Fibroblast of lung (primary cell): Measurements from ENCODE around the gene ARPP19. TPM values are rescaled to one million over a fixed set of nuclear protein-coding genes. Genes with fewer than 3 reads are reported as not detected.

Source experiments
- DNase-seq, 2 donors: peaks; one replicate each; pipeline versions ENCODE4 v3.0.0 to v3.0.0-alpha.2; 2010; ENCODE audit warnings: low read depth in 2 of 2
- H2AFZ ChIP-seq: 2 replicates; pipeline ENCODE4 v1.5.1; 2012; ENCODE audit warnings: low read length, control low read depth, inconsistent platforms
- H3K27ac ChIP-seq: 2 replicates; pipeline ENCODE4 v1.5.1; 2011; ENCODE audit warnings: low read length, control low read depth; ENCODE audit not compliant: insufficient read depth
- H3K27me3 ChIP-seq: 2 replicates; pipeline ENCODE4 v1.5.1; 2011; ENCODE audit warnings: mild to moderate bottlenecking, low read length; ENCODE audit not compliant: control insufficient read depth, insufficient read depth
- H3K36me3 ChIP-seq: 2 replicates; pipeline ENCODE4 v1.5.1; 2011; ENCODE audit warnings: low read length; ENCODE audit not compliant: control insufficient read depth, insufficient read depth
- H3K4me1 ChIP-seq: 2 replicates; pipeline ENCODE4 v1.5.1; 2011; ENCODE audit warnings: low read length; ENCODE audit not compliant: control insufficient read depth, insufficient read depth; ENCODE audit errors: extremely low read depth
- H3K4me2 ChIP-seq: 2 replicates; pipeline ENCODE4 v1.5.1; 2011; ENCODE audit warnings: low read length, control low read depth; ENCODE audit not compliant: insufficient read depth; ENCODE audit errors: extremely low read depth
- H3K4me3 ChIP-seq, 4 experiments: fragments of 200-600 bp in 1 of 4; sonication (generic) in 1 of 4; replicated peaks in 1 of 4; 2 replicates each; pipeline ENCODE4 v1.5.1; 2011 to 2016; ENCODE audit warnings: low read length in 4 of 4, low read depth in 3 of 4, mild to moderate bottlenecking in 3 of 4, control low read depth in 2 of 4, inconsistent platforms in 1 of 4, mixed read lengths in 1 of 4; ENCODE audit not compliant: insufficient read depth in 1 of 4; ENCODE audit errors: control extremely low read depth in 1 of 4
- H3K79me2 ChIP-seq: 2 replicates; pipeline ENCODE4 v1.5.1; 2012; ENCODE audit warnings: mild to moderate bottlenecking, low read length, inconsistent platforms; ENCODE audit not compliant: control insufficient read depth, insufficient read depth
- H3K9ac ChIP-seq: 2 replicates; pipeline ENCODE4 v1.5.1; 2011; ENCODE audit warnings: mild to moderate bottlenecking, low read length, control low read depth; ENCODE audit not compliant: insufficient read depth
- H3K9me3 ChIP-seq: 2 replicates; pipeline ENCODE4 v1.5.1; 2012; ENCODE audit warnings: low read depth, low read length; ENCODE audit not compliant: control insufficient read depth, insufficient read depth
- H4K20me1 ChIP-seq: 2 replicates; pipeline ENCODE4 v1.5.1; 2011; ENCODE audit warnings: low read length; ENCODE audit not compliant: control insufficient read depth, insufficient read depth; ENCODE audit errors: extremely low read depth
- EZH2 ChIP-seq: IDR thresholded peaks from 2 replicates; pipeline ENCODE4 v1.5.1; 2012; ENCODE audit warnings: low read length, control low read depth, mild to moderate bottlenecking; ENCODE audit errors: missing control alignments
- polyA plus RNA-seq, 2 donors: library from polyadenylated mRNA; depleted of rRNA in 1 of 2; stranded (reverse) in 1 of 2; unstranded in 1 of 2; fragments of >200 nt; gene quantifications; 2 replicates each; pipeline ENCODE4 v1.2.1, GENCODE V29; 2011 to 2012; ENCODE audit warnings: missing spikeins in 1 of 2
- total RNA-seq: library from RNA; depleted of rRNA; stranded (reverse); fragments of >200 nt; gene quantifications from 2 replicates; pipeline ENCODE4 v1.2.1, GENCODE V29; 2014
- TF ChIP-seq, protein P1 (sequence below), 2 donors: IDR thresholded peaks in 1 of 2; conservative IDR thresholded peaks in 1 of 2; 1 replicate in 1 of 2; 2 replicates in 1 of 2; pipeline ENCODE4 v1.5.1; 2011 to 2012; ENCODE audit warnings: low read length in 2 of 2, control low read depth in 1 of 2, inconsistent platforms in 1 of 2, low read depth in 1 of 2, mild to moderate bottlenecking in 1 of 2

The ARPP19 gene
- total and polyA plus RNA-seq, 2 donors (not counting 1 experiment from before 2014, with no cell fraction given): 65.9 to 97.8 TPM

DNA sequence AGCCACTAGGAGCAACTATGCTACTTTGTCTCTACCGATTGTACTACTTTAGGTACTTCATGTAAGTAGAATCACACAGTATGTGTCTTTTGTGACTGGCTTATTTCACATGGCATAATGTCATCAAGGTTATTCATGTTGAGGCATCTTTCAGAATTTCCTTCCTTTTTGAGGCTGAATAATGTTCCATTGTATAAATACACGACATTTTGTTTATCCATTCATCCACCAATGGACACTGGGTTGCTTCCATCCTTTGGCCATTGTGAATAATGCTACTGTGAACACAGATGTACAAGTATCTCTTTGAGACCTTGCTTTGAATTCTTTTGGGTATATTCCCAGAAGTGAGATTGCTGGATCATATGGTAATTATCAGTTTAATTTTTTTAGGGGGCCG is 69.3 kb downstream of the ARPP19 start:
- Histone ChIP-seq H3K36me3 (no peaks in the 10 kb centered on the region), H3K27me3 (no peaks in the 10 kb centered on the region), H3K27ac (no peak overlapping the region), H3K9ac (no peak overlapping the region), H3K79me2 (peaks cover 12% of the 10 kb centered on the region), H2AFZ (no peak overlapping the region), H3K4me2 (no peak overlapping the region), H3K9me3 (no peaks in the 10 kb centered on the region), H4K20me1 (no peaks in the 10 kb centered on the region), H3K4me1 (peaks cover 4% of the 10 kb centered on the region), H3K4me3 (no peak overlapping the region)
- DNase-seq: no peak
- TF ChIP-seq EZH2: no peak
- TF ChIP-seq, protein P1, sequence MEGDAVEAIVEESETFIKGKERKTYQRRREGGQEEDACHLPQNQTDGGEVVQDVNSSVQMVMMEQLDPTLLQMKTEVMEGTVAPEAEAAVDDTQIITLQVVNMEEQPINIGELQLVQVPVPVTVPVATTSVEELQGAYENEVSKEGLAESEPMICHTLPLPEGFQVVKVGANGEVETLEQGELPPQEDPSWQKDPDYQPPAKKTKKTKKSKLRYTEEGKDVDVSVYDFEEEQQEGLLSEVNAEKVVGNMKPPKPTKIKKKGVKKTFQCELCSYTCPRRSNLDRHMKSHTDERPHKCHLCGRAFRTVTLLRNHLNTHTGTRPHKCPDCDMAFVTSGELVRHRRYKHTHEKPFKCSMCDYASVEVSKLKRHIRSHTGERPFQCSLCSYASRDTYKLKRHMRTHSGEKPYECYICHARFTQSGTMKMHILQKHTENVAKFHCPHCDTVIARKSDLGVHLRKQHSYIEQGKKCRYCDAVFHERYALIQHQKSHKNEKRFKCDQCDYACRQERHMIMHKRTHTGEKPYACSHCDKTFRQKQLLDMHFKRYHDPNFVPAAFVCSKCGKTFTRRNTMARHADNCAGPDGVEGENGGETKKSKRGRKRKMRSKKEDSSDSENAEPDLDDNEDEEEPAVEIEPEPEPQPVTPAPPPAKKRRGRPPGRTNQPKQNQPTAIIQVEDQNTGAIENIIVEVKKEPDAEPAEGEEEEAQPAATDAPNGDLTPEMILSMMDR (conservative IDR thresholded peaks at IDR 0.05 in 1 of 2, IDR thresholded peaks at IDR 0.05 in 1 of 2; ENCODE audit: low read depth in 1 of 2, low read length in 2 of 2): no peak

DNA sequence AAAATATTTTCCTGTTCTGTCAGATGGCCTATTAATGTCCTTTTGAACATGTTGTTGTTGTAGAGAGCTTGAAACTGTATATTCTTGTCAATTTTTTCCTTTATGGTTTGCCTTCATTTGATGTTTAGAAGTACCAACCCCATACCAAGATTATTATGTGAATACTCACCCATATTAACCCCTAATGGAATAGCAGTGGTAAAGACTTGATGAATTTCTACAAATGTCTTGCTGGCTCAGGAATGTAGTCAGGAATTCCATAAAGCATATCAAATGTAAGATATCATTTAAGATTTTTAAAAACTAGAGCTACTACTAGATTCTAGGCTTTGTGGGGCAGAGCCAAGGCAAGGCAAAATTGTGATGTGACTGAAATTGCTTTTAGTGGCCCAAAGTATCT is 70.1 kb downstream of the ARPP19 start:
- Histone ChIP-seq H3K4me1 (peaks cover 2% of the 10 kb centered on the region), H3K27ac (no peak overlapping the region), H3K27me3 (no peaks in the 10 kb centered on the region), H3K4me2 (no peak overlapping the region), H4K20me1 (no peaks in the 10 kb centered on the region), H2AFZ (no peak overlapping the region), H3K9me3 (no peaks in the 10 kb centered on the region), H3K36me3 (no peaks in the 10 kb centered on the region), H3K4me3 (no peak overlapping the region), H3K9ac (no peak overlapping the region), H3K79me2 (peaks cover 12% of the 10 kb centered on the region)
- TF ChIP-seq EZH2: no peak
- TF ChIP-seq, protein P1 (conservative IDR thresholded peaks at IDR 0.05 in 1 of 2, IDR thresholded peaks at IDR 0.05 in 1 of 2; ENCODE audit: low read depth in 1 of 2, low read length in 2 of 2): no peak
- DNase-seq: peak in 1 of 2 donors; percentile 52

Other genes starting within 250 kb of the ARPP19 start
- gene MYO5A, start 40.1 kb downstream of the ARPP19 start, total RNA-seq: 24.4 and 41.9 TPM in 2 replicates
- gene MYO5A, start 40.1 kb downstream of the ARPP19 start, polyA plus RNA-seq: 32.9 and 55.8 TPM in 2 replicates
- gene ATOSA, start 110.4 kb upstream of the ARPP19 start, total RNA-seq: 16.4 and 26.9 TPM in 2 replicates
- gene ATOSA, start 110.4 kb upstream of the ARPP19 start, polyA plus RNA-seq: 12.2 and 14.1 TPM in 2 replicates
- gene ONECUT1, start 221.3 kb upstream of the ARPP19 start, total RNA-seq: under 0.01 TPM in 1 of 2 replicates, not detected in the other
- gene ONECUT1, start 221.3 kb upstream of the ARPP19 start, polyA plus RNA-seq: not detected in 2 replicates